NB4 (cell line): ENCODE measurements around the gene HLA-DPA1.

Experiments
- DNase-seq: peaks from one replicate; pipeline ENCODE4 v3.0.0; 2010; ENCODE audit warnings: low read depth
- H3K4me3 ChIP-seq: one replicate; pipeline ENCODE4 v1.5.1; 2011; ENCODE audit warnings: mild to moderate bottlenecking, low read depth, low read length, moderate library complexity
- CTCF ChIP-seq: IDR thresholded peaks from one replicate; pipeline ENCODE4 v1.5.1; 2012; ENCODE audit warnings: low read depth, low read length
- MAX ChIP-seq: IDR thresholded peaks from 2 replicates; pipeline ENCODE4 v1.6.1; 2011; ENCODE audit warnings: low read depth, low read length
- MYC ChIP-seq: IDR thresholded peaks from 2 replicates; pipeline ENCODE4 v1.6.1; 2011; ENCODE audit warnings: low read depth, low read length
- POLR2A ChIP-seq: IDR thresholded peaks from 2 replicates; pipeline ENCODE4 v1.6.1; 2011; ENCODE audit warnings: mild to moderate bottlenecking; ENCODE audit not compliant: insufficient read length; ENCODE audit errors: extremely low read depth

The HLA-DPA1 gene

DNA sequence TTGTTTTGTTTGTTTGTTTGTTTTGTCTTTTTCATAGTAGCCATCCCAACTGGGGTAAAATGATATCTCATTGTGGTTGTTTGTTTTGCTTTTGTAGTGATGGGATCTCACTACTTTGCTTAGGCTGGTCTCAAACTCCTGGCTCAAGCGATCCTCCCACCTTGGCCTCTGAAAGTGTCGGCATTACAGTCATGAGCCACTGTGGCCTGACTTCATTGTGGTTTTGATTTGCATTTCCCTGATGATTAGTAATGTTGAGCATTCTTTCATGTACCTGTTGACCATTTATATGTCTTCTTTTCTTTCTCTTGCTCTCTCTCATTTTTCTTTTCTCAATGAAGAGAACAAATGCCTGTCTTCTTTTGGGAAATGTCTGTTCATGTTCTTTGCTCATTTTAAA, 33.3 kb downstream of the HLA-DPA1 start:
- TF ChIP-seq CTCF (no peak), MAX (no peak), MYC (no peak), POLR2A (no peak)
- DNase-seq, result no peak

GRCh38 chr6:33036535-33036934, 36.9 kb downstream of the HLA-DPA1 start:
- no peak for TF ChIP-seq MYC
- no peak overlapping the region for H3K4me3 ChIP-seq
- no peak for DNase-seq

More for the DNA sequence above, 33.3 kb downstream of the HLA-DPA1 start:
- no peak overlapping the region for H3K4me3 ChIP-seq

DNA sequence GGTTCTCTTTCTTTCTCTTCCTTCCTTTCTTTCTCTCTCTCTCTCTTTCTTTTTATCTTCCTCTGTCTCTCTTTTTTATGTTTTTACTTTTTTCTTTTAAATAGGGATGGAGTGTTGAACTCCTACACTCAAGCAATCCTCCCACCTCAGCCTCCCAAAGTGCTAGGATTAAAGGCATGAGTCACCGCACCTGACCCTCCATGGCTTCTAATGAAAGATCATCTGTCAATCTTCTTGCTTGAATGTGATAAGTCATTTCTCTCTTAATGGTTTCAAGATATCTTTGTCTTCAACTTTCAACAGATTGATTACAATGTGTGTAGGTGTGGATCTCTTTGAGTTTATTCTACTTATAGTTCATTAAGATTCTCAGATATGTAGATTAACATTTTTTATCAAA, 38.9 kb downstream of the HLA-DPA1 start:
- TF ChIP-seq POLR2A (no peak), MYC (no peak), CTCF (no peak), MAX (no peak)
- H3K4me3 ChIP-seq, result no peak overlapping the region
- no peak for DNase-seq

GRCh38 chr6:33030245-33030644, 43.2 kb downstream of the HLA-DPA1 start:
- TF ChIP-seq CTCF (no peak), MAX (no peak), POLR2A (no peak), MYC (no peak)
- no peak for DNase-seq
- no peak overlapping the region for H3K4me3 ChIP-seq

DNA sequence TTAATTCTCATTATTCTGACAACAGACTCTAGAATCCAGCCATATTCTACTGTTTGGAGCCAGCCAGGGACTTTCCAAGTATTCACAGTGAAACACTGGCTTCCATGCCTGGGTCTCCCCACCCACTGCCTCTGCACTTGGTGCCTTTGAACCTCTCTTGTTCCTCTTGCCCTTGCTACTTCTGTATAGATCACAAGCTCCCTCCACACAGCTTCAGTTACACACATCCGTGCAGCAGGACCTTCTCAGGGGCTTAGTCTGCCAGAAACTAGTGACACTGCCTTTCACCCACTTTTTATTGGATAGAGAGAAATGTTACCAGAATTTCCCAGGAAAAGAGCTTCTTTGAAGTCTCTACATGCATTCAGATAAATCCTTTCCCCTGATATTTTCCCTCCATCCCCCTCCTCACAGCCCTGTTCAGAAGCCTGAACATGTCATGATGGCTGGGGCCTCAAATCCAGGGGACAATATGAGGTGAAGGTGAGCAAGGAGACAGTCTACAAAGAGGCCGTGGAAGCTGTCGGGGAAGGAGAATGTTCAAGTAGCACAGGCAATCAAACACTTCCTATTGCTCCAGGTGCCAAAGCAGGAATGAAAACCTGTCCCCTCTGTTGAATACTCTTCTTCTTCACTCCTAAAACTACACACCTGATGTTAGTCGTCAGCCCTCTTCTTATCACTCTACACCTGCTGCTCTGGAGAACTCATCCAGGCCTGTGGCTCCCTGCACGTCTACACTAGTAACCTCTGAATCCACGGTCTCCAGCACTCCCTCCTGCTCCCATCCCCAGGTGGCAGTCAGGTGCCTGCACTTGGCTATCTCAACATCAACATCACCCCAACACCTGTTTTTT, 43.9 kb downstream of the HLA-DPA1 start:
- no peak for DNase-seq
- TF ChIP-seq CTCF (no peak), MYC (no peak), POLR2A (no peak), MAX (no peak)
- H3K4me3 ChIP-seq, result no peak overlapping the region

DNA sequence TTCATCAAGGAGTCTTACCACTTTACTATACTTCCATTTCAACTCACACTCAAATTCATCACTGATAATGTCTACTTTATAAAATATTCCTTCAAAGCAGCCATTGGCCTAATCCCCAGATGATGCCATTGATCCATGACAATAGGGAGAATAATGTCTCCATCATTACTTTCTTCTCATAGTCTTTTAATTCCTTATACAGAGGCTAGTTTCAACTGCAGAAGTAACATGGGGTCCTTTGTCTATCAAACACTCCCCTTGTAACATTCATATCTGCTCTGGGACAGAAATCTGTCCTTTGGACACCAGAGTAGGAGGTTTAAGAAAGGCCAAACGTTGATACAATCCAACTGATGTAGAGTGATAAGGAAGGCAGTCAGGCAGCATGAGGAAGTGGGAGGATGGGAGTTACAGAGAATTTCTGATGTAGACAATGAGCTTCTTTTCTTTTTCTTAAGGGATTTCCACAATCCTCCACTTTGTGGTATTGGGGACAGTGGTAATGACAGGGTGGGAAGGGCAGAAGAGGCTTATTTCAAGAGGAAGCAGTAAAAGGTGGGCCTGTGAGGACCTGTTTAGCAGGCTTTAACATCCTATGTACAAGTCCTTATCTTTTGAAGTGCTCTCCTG, 45.1 kb downstream of the HLA-DPA1 start:
- DNase-seq, result no peak
- TF ChIP-seq CTCF (no peak), POLR2A (no peak), MAX (no peak), MYC (no peak)
- no peak overlapping the region for H3K4me3 ChIP-seq
